ENCODE data around the gene SLC25A25. TPM values are rescaled to one million over a fixed set of nuclear protein-coding genes. Genes with fewer than 3 reads are reported as not detected.
A peak's percentile ranks its signal among the peaks of the same experiment; 100 is the strongest.
"Not testable (repeated sequence)": the region's sequence is repeated elsewhere in the genome, so short reads cannot be mapped to it uniquely, and the experiment has no call there.

SLC25A25 gene
- total RNA-seq, 1 donor from 2014 or later, result 13.5 TPM

DNA sequence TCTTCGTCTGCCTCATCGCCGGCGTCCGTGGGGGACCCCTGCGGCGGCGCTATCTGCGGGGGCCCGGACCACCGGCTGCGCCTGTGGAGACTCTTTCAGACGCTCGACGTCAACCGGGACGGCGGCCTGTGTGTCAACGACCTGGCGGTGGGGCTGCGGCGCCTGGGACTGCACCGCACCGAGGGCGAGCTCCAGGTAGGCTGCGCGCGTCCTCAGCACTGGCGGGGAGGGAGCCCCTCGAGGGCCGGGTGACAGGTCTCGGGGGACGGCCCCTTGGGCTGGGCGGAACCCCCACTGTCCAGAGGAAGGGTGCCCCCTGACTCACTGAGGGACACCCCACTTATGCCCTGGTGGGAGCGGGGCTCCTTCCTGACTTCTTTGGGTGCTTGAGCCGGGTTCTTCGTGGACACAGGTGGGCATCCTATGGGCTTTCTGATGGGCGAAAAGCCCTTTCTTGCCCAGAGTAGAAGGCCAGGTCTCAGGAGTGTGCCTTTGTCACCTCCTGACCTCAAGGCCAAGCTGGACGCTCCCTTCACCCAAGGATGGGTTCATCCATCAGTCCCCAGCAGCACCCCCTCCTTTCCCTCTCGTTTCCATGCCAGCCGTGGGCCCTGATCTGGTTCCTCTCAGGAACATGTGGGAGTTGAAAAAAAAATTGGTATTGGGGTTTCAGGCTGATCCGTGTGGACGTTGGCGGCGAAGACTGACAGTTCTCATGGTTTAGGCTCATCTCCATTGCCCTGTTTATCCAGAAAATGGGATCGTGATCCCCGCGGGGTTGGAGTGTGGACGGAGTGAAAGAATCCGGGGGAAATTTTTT is 564 bp downstream of the SLC25A25 start:
- no peaks in the 10 kb centered on the region for H3K9me3 Mint-ChIP-seq
- H3K27ac Mint-ChIP-seq, result peak overlapping the region; percentile 83
- no peaks in the 10 kb centered on the region for H3K27me3 Mint-ChIP-seq (ENCODE audit: insufficient read depth)
- H3K36me3 Mint-ChIP-seq (ENCODE audit: low read depth), result peaks cover 13% of the 10 kb centered on the region
- intact Hi-C loops (cut with micrococcal nuclease), result loop anchor here (1.0 to 5.0 kb wide), 5 partner anchors 16 to 281 kb away; partner anchors contain the start of genes CDK9 and CIZ1
- H3K4me1 Mint-ChIP-seq (ENCODE audit: low read depth), result peaks cover 53% of the 10 kb centered on the region
- DNase-seq (ENCODE audit: low spot score), result no peak
- peak overlapping the region; percentile 92 for H3K4me3 Mint-ChIP-seq

GRCh38 chr9:128070874-128071273 is 2.8 kb downstream of the SLC25A25 start:
- no peaks in the 10 kb centered on the region for H3K27me3 Mint-ChIP-seq (ENCODE audit: insufficient read depth)
- H3K9me3 Mint-ChIP-seq, result no peaks in the 10 kb centered on the region
- intact Hi-C loops (cut with micrococcal nuclease), result no loop called here
- DNase-seq (ENCODE audit: low spot score), result no peak
- H3K27ac Mint-ChIP-seq, result peak overlapping the region; percentile 81
- peaks cover 8% of the 10 kb centered on the region for H3K36me3 Mint-ChIP-seq (ENCODE audit: low read depth)
- peak overlapping the region; percentile 92 for H3K4me3 Mint-ChIP-seq
- H3K4me1 Mint-ChIP-seq (ENCODE audit: low read depth), result peaks cover 45% of the 10 kb centered on the region

- DNase-seq (ENCODE audit: low spot score); H3K36me3 Mint-ChIP-seq (ENCODE audit: low read depth); H3K27me3 Mint-ChIP-seq (ENCODE audit: insufficient read depth); H3K9me3 Mint-ChIP-seq; intact Hi-C loops (cut with micrococcal nuclease): not testable (repeated sequence)
- peak overlapping the region; percentile 61 for H3K4me3 Mint-ChIP-seq
- H3K4me1 Mint-ChIP-seq (ENCODE audit: low read depth), result peaks cover 39% of the 10 kb centered on the region
- peak overlapping the region; percentile 88 for H3K27ac Mint-ChIP-seq
Observed at GRCh38 chr9:128071475-128071874, 3.4 kb downstream of the SLC25A25 start.

DNA sequence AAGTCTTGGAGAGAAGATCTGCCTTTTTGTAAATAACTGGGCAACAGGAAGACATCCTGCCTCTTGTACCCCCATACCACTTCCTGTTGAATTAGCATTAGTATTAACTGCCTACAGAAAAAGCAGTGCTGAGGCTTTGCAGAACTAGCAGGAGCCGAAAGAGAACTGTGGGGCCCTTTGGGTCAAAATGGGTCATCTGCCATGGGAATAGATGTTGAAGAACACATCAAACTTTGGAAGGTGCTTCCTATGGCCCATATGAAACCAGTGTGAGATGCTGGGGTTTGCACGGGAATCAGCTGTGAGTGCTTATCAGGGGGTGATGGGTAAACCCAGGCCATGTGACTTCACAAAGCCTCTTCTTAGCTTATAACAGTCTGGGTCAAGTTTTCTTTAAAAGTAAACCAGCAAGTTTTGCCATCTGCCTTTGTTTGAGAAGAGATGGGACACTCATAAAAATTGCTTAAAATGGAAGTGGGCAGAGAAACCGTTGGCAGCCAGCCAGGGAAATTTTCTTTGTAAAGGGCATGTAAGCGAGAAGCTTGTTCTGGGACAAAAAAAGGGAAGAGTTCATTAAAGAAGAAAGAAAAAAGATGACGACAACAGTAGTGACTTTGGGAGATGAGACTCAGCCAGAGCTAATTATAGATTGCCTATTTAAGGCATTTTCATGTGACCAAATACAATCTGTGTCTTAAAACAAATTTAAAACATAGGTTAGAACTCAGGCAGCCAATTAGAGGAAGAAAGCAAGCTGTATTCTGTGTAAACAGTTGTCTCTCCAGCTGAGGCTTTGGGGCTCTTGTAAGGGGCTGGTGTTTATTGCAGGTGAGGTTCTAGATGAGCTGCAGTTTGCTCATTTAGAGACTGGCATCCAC is 4.4 kb downstream of the SLC25A25 start:
- H3K9me3 Mint-ChIP-seq, result no peaks in the 10 kb centered on the region
- no peaks in the 10 kb centered on the region for H3K27me3 Mint-ChIP-seq (ENCODE audit: insufficient read depth)
- intact Hi-C loops (cut with micrococcal nuclease), result no loop called here
- H3K4me3 Mint-ChIP-seq, result peak overlapping the region; percentile 61
- no peak for DNase-seq (ENCODE audit: low spot score)
- H3K4me1 Mint-ChIP-seq (ENCODE audit: low read depth), result peaks cover 45% of the 10 kb centered on the region
- H3K36me3 Mint-ChIP-seq (ENCODE audit: low read depth), result peaks cover 10% of the 10 kb centered on the region
- peak overlapping the region; percentile 88 for H3K27ac Mint-ChIP-seq

- DNase-seq (ENCODE audit: low spot score), result no peak
- no peaks in the 10 kb centered on the region for H3K9me3 Mint-ChIP-seq
Observed at GRCh38 chr9:128073253-128073886, 5.3 kb downstream of the SLC25A25 start.

DNA sequence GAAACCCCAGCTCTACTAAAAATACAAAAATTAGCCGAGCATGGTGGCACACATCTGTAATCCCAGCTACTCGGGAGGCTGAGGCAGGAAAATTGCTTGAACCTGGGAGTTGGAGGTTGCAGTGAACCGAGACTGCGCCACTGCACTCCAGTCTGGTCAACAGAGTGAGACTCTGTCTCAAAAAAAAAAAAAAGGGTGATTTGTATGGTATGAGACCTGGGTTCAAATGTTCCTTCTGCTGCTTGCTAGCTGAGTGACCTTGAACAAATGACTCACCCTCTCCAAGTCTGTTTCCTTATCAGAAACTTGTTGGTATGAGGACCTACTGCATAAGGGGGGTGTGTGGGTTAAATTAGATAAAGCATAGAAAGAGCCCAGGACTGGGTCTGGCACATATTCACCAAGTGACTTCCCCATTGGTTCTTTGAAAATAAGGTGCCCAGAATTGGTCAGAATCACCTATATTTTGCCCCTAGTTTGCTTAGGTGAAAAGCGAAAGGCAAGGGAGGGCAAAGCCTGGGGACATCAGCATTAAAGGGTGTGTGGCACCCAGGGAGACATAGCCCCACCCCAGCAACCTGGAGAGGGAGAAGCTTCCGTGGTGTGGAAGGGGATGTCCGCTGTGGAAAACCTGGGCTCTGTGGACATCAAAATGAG is 9.9 kb downstream of the SLC25A25 start:
- Mint-ChIP-seq H3K9me3 (no peaks in the 10 kb centered on the region), H3K4me3 (no peak overlapping the region), H3K27ac (peak overlapping the region; percentile 54), H3K27me3 (ENCODE audit: insufficient read depth) (no peaks in the 10 kb centered on the region), H3K36me3 (ENCODE audit: low read depth) (peaks cover 10% of the 10 kb centered on the region), H3K4me1 (ENCODE audit: low read depth) (peaks cover 46% of the 10 kb centered on the region)
- no peak for DNase-seq (ENCODE audit: low spot score)
- intact Hi-C loops (cut with micrococcal nuclease), result loop anchor here (2.0 kb wide), 1 partner anchor 17 kb away; no protein-coding TSS in a partner anchor

More at GRCh38 chr9:128073253-128073886, 5.3 kb downstream of the SLC25A25 start:
- H3K27me3 Mint-ChIP-seq (ENCODE audit: insufficient read depth), result no peaks in the 10 kb centered on the region
- H3K4me3 Mint-ChIP-seq, result no peak overlapping the region
- H3K36me3 Mint-ChIP-seq (ENCODE audit: low read depth), result peaks cover 10% of the 10 kb centered on the region
- peak overlapping the region; percentile 6 for H3K27ac Mint-ChIP-seq
- peaks cover 55% of the 10 kb centered on the region for H3K4me1 Mint-ChIP-seq (ENCODE audit: low read depth)
- intact Hi-C loops (cut with micrococcal nuclease), result no loop called here

DNA sequence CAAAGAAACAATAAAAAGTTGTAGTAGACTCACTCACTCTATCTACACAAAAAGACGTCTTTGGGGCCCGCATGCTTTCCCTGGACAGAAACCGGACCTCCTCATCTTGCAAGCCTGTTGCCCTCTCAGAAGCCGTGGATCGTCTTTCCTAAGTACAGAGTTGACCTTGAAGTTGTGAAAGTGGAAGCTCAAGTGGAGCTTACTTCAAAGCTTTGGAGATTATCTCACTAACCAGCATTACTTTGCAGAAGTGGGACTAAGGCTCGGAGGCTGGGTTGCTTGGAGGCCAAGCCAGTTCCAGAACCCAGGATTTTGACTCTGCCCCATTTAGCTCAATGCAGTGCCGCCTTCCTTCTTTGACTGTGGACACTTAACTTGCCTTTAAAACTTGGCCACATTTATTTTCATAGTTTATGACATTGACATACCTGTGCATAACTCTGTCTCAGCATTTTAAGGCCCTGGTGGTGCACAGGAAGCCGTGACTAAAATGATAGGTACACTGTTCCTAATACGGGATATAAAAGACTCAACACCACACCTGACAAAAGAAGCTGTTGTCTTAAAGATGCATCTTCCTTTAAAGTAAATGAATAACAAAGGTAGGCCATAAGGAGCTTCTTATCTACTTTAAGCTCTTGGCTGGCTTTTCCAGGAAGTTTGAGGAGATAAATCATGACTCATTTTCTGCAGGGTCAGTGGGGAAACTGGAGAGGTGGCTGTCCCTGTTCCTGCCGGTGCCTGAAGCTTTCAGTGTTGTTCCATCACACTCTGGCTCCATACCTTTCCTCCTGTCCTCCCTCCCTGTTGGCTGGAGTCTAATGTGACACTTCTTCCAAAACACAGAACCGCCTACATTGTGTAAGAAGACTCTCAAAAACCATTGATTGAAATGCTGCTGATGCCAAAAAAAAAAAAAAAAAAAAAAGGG is 10.7 kb downstream of the SLC25A25 start:
- peak overlapping the region; percentile 54 for H3K27ac Mint-ChIP-seq
- H3K27me3 Mint-ChIP-seq (ENCODE audit: insufficient read depth), result no peaks in the 10 kb centered on the region
- peaks cover 41% of the 10 kb centered on the region for H3K4me1 Mint-ChIP-seq (ENCODE audit: low read depth)
- H3K9me3 Mint-ChIP-seq, result no peaks in the 10 kb centered on the region
- H3K4me3 Mint-ChIP-seq, result peak overlapping the region; percentile 4
- intact Hi-C loops (cut with micrococcal nuclease), result loop anchor here (2.0 kb wide), 1 partner anchor 16 kb away; no protein-coding TSS in a partner anchor
- peaks cover 10% of the 10 kb centered on the region for H3K36me3 Mint-ChIP-seq (ENCODE audit: low read depth)
- DNase-seq (ENCODE audit: low spot score), result no peak

DNA sequence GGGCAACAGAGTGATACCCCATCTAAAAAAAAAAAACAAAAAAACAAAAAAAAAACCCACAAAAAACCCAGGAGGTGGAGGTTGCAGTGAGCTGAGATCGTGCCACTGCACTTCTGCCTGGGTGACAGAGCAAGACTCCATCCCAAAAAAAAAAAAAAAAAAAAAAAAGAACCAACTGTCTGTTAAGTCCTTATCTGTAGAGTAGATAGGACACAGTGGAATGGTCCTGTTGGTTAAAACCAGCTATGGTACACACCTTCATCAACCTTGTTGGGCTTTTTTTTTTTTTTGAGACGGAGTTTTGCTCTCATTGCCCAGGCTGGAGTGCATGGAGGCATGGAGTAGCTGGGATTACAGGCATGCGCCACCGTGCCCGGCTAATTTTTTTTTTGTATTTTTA is 12.2 kb downstream of the SLC25A25 start:
- peaks cover 10% of the 10 kb centered on the region for H3K36me3 Mint-ChIP-seq (ENCODE audit: low read depth)
- H3K4me1 Mint-ChIP-seq (ENCODE audit: low read depth), result peaks cover 49% of the 10 kb centered on the region
- H3K27ac Mint-ChIP-seq, result no peak overlapping the region
- no peak overlapping the region for H3K4me3 Mint-ChIP-seq
- no peak for DNase-seq (ENCODE audit: low spot score)
- H3K9me3 Mint-ChIP-seq, result no peaks in the 10 kb centered on the region
- intact Hi-C loops (cut with micrococcal nuclease), result no loop called here
- no peaks in the 10 kb centered on the region for H3K27me3 Mint-ChIP-seq (ENCODE audit: insufficient read depth)

DNA sequence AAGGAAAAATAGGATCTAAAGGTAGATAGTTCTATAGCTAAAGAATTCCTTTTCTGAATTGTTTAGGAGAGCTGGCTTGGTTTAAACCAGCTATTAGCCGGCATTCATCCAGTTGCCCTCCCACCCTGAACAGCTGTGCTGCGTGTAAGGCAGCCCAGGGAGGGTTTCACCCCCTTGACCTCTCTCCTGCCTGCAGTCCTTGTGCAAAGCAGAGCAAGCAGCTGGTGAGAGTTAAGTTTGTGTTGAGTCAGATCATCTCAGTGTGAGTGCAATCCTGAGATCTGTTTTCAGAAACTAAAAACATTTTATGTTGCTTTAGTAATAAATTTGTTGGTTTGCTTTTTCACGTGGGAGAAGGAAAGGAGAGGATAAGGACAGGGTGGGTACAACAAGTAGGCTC is 13.0 kb downstream of the SLC25A25 start:
- Mint-ChIP-seq H3K36me3 (ENCODE audit: low read depth) (peaks cover 12% of the 10 kb centered on the region), H3K9me3 (no peaks in the 10 kb centered on the region), H3K4me1 (ENCODE audit: low read depth) (peaks cover 55% of the 10 kb centered on the region), H3K4me3 (no peak overlapping the region), H3K27ac (peak overlapping the region; percentile 45), H3K27me3 (ENCODE audit: insufficient read depth) (no peaks in the 10 kb centered on the region)
- intact Hi-C loops (cut with micrococcal nuclease), result no loop called here
- no peak for DNase-seq (ENCODE audit: low spot score)

DNA sequence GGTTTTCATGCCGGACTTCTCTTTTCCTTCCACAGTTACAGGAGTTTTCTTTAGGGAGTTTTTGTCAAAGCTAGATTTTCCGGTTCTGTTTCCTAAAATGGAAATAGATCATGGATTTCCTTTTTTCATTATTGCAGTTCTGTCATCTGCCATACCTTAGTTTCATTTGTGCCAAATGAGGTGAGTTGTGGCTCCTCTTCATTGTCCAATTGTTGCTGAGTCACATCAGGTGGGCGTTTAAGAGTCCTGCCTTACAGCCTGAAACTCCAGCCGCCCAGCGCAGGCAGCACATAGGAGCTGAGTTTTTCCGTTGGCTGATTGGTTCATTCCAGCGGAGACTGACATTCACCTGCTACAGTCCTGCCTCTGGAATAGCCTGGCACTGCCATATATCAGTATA is 14.1 kb downstream of the SLC25A25 start:
- DNase-seq (ENCODE audit: low spot score), result no peak
- intact Hi-C loops (cut with micrococcal nuclease), result no loop called here
- Mint-ChIP-seq H3K4me3 (no peak overlapping the region), H3K27ac (no peak overlapping the region), H3K9me3 (no peaks in the 10 kb centered on the region), H3K36me3 (ENCODE audit: low read depth) (peaks cover 8% of the 10 kb centered on the region), H3K4me1 (ENCODE audit: low read depth) (peaks cover 52% of the 10 kb centered on the region), H3K27me3 (ENCODE audit: insufficient read depth) (no peaks in the 10 kb centered on the region)

GRCh38 chr9:128084746-128085145 is 16.7 kb downstream of the SLC25A25 start:
- intact Hi-C loops (cut with micrococcal nuclease), result loop anchor here (1.0 to 2.0 kb wide), 3 partner anchors 10 to 141 kb away; partner anchors contain the start of gene SLC25A25
- Mint-ChIP-seq H3K36me3 (ENCODE audit: low read depth) (peaks cover 3% of the 10 kb centered on the region), H3K27me3 (ENCODE audit: insufficient read depth) (no peaks in the 10 kb centered on the region), H3K4me3 (no peak overlapping the region), H3K9me3 (no peaks in the 10 kb centered on the region), H3K27ac (no peak overlapping the region), H3K4me1 (ENCODE audit: low read depth) (peaks cover 30% of the 10 kb centered on the region)
- no peak for DNase-seq (ENCODE audit: low spot score)
